NT2/D1 (cell line): ENCODE measurements around the gene TRAIP.

Experiments used
- DNase-seq: peaks from one replicate; pipeline ENCODE4 v3.0.0-alpha.2; 2011; ENCODE audit warnings: low read depth, low spot score
- H3K27me3 ChIP-seq: 2 replicates; pipeline ENCODE4 v1.6.0; 2011; ENCODE audit warnings: mild to moderate bottlenecking; ENCODE audit not compliant: insufficient read length, insufficient read depth
- H3K36me3 ChIP-seq: 2 replicates; pipeline ENCODE4 v1.6.1; 2011; ENCODE audit warnings: mild to moderate bottlenecking, low read length, mixed read lengths; ENCODE audit not compliant: insufficient read depth, insufficient read length
- H3K4me1 ChIP-seq: 2 replicates; pipeline ENCODE4 v1.5.1; 2011; ENCODE audit not compliant: insufficient read depth, insufficient read length
- H3K4me3 ChIP-seq: 2 replicates; pipeline ENCODE4 v1.5.1; 2011; ENCODE audit warnings: low read depth; ENCODE audit not compliant: insufficient read length
- H3K9ac ChIP-seq: 2 replicates; pipeline ENCODE4 v1.6.0; 2011; ENCODE audit warnings: low read depth; ENCODE audit not compliant: insufficient read length
- H3K9me3 ChIP-seq: 2 replicates; pipeline ENCODE4 v1.5.1; 2011; ENCODE audit warnings: mild to moderate bottlenecking, low read length; ENCODE audit not compliant: insufficient read depth
- SUZ12 ChIP-seq: IDR thresholded peaks from 2 replicates; pipeline ENCODE4 v1.6.1; 2011; ENCODE audit not compliant: insufficient read length, insufficient read depth; ENCODE audit errors: extremely low read depth
- YY1 ChIP-seq: IDR thresholded peaks from 2 replicates; pipeline ENCODE4 v1.6.1; 2011; ENCODE audit not compliant: insufficient read length, insufficient read depth
- ZNF274 ChIP-seq: IDR thresholded peaks from 2 replicates; pipeline ENCODE4 v1.6.1; 2011; ENCODE audit warnings: mild to moderate bottlenecking, low read depth, low read length

Gene TRAIP

GRCh38 chr3:49880581-49881315 is 24.4 kb upstream of the TRAIP start:
- Histone ChIP-seq H3K9ac (no peak overlapping the region), H3K4me1 (peaks cover 41% of the 10 kb centered on the region), H3K27me3 (peaks cover 2% of the 10 kb centered on the region), H3K9me3 (no peaks in the 10 kb centered on the region), H3K36me3 (no peaks in the 10 kb centered on the region), H3K4me3 (no peak overlapping the region)
- no peak for TF ChIP-seq SUZ12
- no peak for TF ChIP-seq ZNF274
- no peak for TF ChIP-seq YY1
- DNase-seq, result no peak

GRCh38 chr3:49879721-49880120 is 23.4 kb upstream of the TRAIP start:
- H3K9ac ChIP-seq, result no peak overlapping the region
- no peak for DNase-seq
- peaks cover 2% of the 10 kb centered on the region for H3K27me3 ChIP-seq
- peaks cover 41% of the 10 kb centered on the region for H3K4me1 ChIP-seq
- no peak overlapping the region for H3K4me3 ChIP-seq
- no peaks in the 10 kb centered on the region for H3K36me3 ChIP-seq
- TF ChIP-seq SUZ12, result no peak
- no peak for TF ChIP-seq YY1
- no peak for TF ChIP-seq ZNF274
- no peaks in the 10 kb centered on the region for H3K9me3 ChIP-seq

DNA sequence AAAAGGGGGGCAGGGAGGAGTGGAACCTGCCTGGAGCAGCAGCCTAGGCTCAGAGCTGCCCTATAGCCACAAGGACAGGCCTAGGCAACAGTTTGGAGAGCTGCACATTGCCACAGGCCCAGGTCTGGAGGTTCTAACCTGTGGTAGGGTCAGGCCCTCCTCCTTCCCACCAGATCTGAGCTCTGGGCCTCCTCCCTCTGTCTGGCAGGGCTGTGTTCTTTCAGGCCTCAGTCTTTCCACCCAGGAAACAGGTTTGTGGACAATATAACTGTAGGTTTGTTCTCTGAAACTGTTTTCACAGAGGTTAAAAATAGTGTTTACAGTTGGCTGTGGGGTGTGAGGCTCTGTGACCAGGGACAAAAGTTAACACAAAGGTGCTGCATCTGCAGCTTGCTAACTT is 22.3 kb upstream of the TRAIP start:
- Histone ChIP-seq H3K36me3 (no peaks in the 10 kb centered on the region), H3K4me3 (no peak overlapping the region), H3K4me1 (peaks cover 35% of the 10 kb centered on the region), H3K27me3 (peaks cover 2% of the 10 kb centered on the region), H3K9me3 (no peaks in the 10 kb centered on the region), H3K9ac (peak overlapping the region; percentile 39)
- no peak for TF ChIP-seq ZNF274
- no peak for TF ChIP-seq SUZ12
- DNase-seq, result no peak

DNA sequence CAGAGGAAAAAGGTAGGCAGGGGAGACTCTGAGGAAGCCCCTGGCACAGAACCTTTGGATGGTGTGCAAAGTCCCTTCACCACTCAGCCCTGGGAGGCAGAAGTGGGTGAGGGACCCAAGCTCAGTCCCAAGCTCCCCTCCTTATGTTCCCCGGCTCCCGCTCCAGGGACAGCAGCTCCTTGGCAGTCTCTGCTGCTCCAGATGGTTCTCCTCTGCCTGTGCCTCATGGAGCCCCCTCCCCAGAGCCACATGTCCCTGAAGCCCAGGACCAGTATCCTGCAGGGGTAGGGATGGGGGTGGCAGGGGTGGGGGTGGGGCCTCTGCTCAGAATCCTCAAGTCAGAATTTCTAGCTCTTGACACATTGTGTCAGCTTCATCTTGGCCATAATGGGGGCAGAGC is 21.4 kb upstream of the TRAIP start:
- no peak for TF ChIP-seq ZNF274
- TF ChIP-seq YY1, result no peak
- TF ChIP-seq SUZ12, result no peak
- Histone ChIP-seq H3K27me3 (peaks cover 2% of the 10 kb centered on the region), H3K9ac (no peak overlapping the region), H3K4me1 (peaks cover 34% of the 10 kb centered on the region), H3K4me3 (no peak overlapping the region), H3K9me3 (no peaks in the 10 kb centered on the region), H3K36me3 (no peaks in the 10 kb centered on the region)
- no peak for DNase-seq

DNA sequence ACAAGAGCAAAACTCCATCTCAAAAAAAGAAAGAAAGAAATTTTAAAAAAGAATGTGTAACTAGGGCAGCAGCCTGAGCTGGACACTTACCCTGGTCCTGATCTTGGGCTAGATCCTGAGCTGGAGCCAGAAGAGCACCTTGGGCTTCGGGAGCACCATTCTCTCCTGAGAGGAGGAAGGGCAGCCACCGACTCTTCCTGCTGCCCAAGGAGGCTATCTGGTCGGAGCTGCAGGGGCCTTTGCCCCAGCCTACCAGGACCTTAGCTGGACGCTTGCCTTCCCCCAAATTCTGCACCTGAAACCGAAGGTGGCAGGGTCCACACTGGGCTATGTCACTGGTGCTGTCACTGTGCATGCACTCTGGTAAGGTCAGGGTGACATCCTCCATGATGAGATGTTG is 20.2 kb upstream of the TRAIP start:
- no peak for DNase-seq
- Histone ChIP-seq H3K9ac (no peak overlapping the region), H3K4me3 (no peak overlapping the region), H3K9me3 (no peaks in the 10 kb centered on the region), H3K36me3 (no peaks in the 10 kb centered on the region), H3K27me3 (peaks cover 6% of the 10 kb centered on the region), H3K4me1 (peaks cover 25% of the 10 kb centered on the region)
- TF ChIP-seq YY1 (no peak), ZNF274 (no peak), SUZ12 (no peak)

DNA sequence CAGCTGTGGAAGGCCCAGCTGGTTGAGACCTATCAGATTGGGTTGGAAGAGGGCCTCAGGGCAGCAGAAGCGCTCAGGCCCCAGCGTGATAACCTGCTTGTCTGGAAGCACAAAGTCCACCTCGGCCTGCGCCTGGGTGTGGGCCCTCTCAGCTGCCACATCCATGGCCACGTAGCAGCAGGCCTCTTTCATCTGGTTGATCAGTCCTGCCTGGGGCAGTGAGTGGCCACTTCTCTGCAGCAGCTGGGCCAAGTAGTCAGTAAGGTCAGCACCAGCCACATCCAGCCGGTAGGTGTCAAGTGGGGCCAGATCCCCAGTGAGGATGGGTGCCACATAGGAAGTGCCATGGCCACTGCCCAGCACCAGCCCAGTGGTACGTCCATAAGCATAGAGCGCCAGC is 17.3 kb upstream of the TRAIP start:
- H3K4me1 ChIP-seq, result peaks cover 14% of the 10 kb centered on the region
- no peak overlapping the region for H3K9ac ChIP-seq
- H3K4me3 ChIP-seq, result no peak overlapping the region
- DNase-seq, result no peak
- no peak for TF ChIP-seq SUZ12
- TF ChIP-seq YY1, result no peak
- TF ChIP-seq ZNF274, result no peak
- no peaks in the 10 kb centered on the region for H3K36me3 ChIP-seq
- peaks cover 23% of the 10 kb centered on the region for H3K27me3 ChIP-seq
- H3K9me3 ChIP-seq, result no peaks in the 10 kb centered on the region

DNA sequence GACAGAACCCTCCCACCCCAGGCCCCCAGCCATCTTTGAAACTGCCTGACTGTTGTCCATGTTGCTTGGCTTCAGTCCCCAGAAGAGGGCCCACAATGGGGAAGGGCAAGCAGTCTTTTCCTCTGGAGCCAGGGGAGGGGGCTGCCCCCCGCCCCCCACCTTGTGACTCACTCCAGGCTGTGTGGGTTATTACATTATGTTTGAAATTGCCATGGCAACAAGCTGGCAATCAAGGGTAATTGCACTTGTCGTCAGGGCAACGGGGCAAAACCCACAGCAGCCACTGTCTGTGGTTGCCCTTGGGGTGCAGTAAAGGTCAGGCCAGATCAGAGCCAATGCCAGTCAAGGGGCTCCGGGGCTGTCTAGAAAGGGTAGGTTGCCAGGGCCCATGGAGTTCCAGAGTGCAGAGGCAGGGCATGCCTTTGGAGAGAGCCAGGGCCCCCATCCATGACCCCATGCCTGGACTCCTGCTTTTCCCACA is 16.5 kb upstream of the TRAIP start:
- Histone ChIP-seq H3K9ac (no peak overlapping the region), H3K9me3 (no peaks in the 10 kb centered on the region), H3K36me3 (no peaks in the 10 kb centered on the region), H3K4me3 (no peak overlapping the region), H3K4me1 (peaks cover 18% of the 10 kb centered on the region), H3K27me3 (peaks cover 23% of the 10 kb centered on the region)
- no peak for DNase-seq
- TF ChIP-seq YY1 (no peak), SUZ12 (no peak), ZNF274 (no peak)
